Ecto neural progenitor cell (in vitro differentiated cells): Measurements from ENCODE around the gene TBCD.
A peak's percentile ranks its signal among the peaks of the same experiment; 100 is the strongest.

Experiments
- DNase-seq: peaks from one replicate; pipeline ENCODE4 v3.0.0-alpha.2; 2018; ENCODE audit warnings: low spot score

TBCD gene

GRCh38 chr17:82956726-82957468 lies 205.0 kb downstream of the TBCD start:
- no peak for DNase-seq

- DNase-seq = no peak
These were observed 205.6 kb downstream of the TBCD start for GRCh38 chr17:82957469-82957795.

- no peak for DNase-seq
These were observed 206.2 kb downstream of the TBCD start for GRCh38 chr17:82957961-82958561.

GRCh38 chr17:82959242-82959930 lies 207.5 kb downstream of the TBCD start:
- DNase-seq = no peak

- no peak for DNase-seq
These were observed 208.1 kb downstream of the TBCD start for GRCh38 chr17:82959990-82960418.

GRCh38 chr17:82960419-82961271 lies 208.8 kb downstream of the TBCD start:
- no peak for DNase-seq

GRCh38 chr17:82961366-82962162 lies 209.7 kb downstream of the TBCD start:
- DNase-seq = no peak

GRCh38 chr17:82962163-82962720 lies 210.4 kb downstream of the TBCD start:
- DNase-seq = no peak

GRCh38 chr17:82963104-82963950 lies 211.5 kb downstream of the TBCD start:
- DNase-seq = peak; percentile 84

GRCh38 chr17:82964451-82964850 lies 212.6 kb downstream of the TBCD start:
- peak; percentile 40 for DNase-seq

- DNase-seq = peak; percentile 48
These were observed 213.0 kb downstream of the TBCD start for GRCh38 chr17:82964851-82965341.

GRCh38 chr17:82965371-82965770 lies 213.5 kb downstream of the TBCD start:
- no peak for DNase-seq

- DNase-seq = peak; percentile 30
These were observed 214.6 kb downstream of the TBCD start for GRCh38 chr17:82966415-82966814.

- peak; percentile 35 for DNase-seq
These were observed 215.6 kb downstream of the TBCD start for GRCh38 chr17:82967268-82968032.

GRCh38 chr17:82968033-82968841 lies 216.4 kb downstream of the TBCD start:
- peak; percentile 40 for DNase-seq

GRCh38 chr17:82970067-82970466 lies 218.2 kb downstream of the TBCD start:
- peak; percentile 31 for DNase-seq

- DNase-seq = peak; percentile 40
These were observed 219.1 kb downstream of the TBCD start for GRCh38 chr17:82970818-82971590.
